ENCODE results near the gene KIF6. TPM values are rescaled to one million over a fixed set of nuclear protein-coding genes. Genes with fewer than 3 reads are reported as not detected.

KIF6 gene
- total RNA-seq, 2 experiments from 2014 or later, result not detected

DNA sequence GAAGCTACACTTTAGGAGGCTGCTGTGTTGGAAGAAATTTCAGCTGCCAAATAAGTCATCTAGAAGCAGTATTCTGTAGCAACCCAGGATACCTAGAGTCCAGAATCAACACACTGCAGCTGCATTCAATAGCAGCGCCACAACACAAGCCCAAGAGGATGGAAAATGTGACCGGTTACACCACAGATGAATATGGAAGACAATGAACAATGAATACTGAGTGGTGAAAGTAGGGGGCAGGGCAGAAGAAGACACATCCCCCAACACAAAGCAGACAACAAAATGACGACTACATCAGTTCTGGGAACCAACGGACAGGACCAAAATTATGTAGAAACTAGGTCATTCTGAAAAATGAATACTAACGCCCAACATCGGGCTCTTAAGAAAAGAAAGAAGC lies 38.2 kb downstream of the KIF6 start:
- no peaks in the 10 kb centered on the region for H3K27me3 ChIP-seq (ENCODE audit: control insufficient read depth in 1 of 2, insufficient read depth in 2 of 2, low read length in 2 of 2)
- TF ChIP-seq, protein P1, sequence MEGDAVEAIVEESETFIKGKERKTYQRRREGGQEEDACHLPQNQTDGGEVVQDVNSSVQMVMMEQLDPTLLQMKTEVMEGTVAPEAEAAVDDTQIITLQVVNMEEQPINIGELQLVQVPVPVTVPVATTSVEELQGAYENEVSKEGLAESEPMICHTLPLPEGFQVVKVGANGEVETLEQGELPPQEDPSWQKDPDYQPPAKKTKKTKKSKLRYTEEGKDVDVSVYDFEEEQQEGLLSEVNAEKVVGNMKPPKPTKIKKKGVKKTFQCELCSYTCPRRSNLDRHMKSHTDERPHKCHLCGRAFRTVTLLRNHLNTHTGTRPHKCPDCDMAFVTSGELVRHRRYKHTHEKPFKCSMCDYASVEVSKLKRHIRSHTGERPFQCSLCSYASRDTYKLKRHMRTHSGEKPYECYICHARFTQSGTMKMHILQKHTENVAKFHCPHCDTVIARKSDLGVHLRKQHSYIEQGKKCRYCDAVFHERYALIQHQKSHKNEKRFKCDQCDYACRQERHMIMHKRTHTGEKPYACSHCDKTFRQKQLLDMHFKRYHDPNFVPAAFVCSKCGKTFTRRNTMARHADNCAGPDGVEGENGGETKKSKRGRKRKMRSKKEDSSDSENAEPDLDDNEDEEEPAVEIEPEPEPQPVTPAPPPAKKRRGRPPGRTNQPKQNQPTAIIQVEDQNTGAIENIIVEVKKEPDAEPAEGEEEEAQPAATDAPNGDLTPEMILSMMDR (IDR thresholded peaks at IDR 0.05), result no peak
- no peaks in the 10 kb centered on the region for H3K9me3 ChIP-seq (ENCODE audit: control insufficient read depth in 1 of 2, insufficient read depth in 1 of 2, low read length in 2 of 2)
- no peaks in the 10 kb centered on the region for H3K4me1 ChIP-seq (ENCODE audit: insufficient read depth, low read length)
- no peak overlapping the region for H3K4me3 ChIP-seq (ENCODE audit: low read length)
- DNase-seq (no peak), ATAC-seq (ENCODE audit: poor library complexity) (no peak)
- Mint-ChIP-seq H3K36me3 (ENCODE audit: low read depth) (no peaks in the 10 kb centered on the region), H3K9me3 (no peaks in the 10 kb centered on the region), H3K4me1 (ENCODE audit: low read depth) (no peaks in the 10 kb centered on the region), H3K27ac (no peak overlapping the region), H3K4me3 (no peak overlapping the region), H3K27me3 (peaks cover 55% of the 10 kb centered on the region)
- no peak overlapping the region for H3K27ac ChIP-seq (ENCODE audit: low read depth in 1 of 2, low read length in 2 of 2)
- H3K36me3 ChIP-seq (ENCODE audit: insufficient read depth, low read length), result no peaks in the 10 kb centered on the region
- ChIA-PET POLR2A (no interaction called here), CTCF (interaction anchor here (1.4 to 1.6 kb wide), 2 partner anchors 10 to 12 kb away, joined by 3 read pairs; no protein-coding TSS in a partner anchor)
- intact Hi-C loops (cut with DNase I, micrococcal nuclease), result no loop called here

DNA sequence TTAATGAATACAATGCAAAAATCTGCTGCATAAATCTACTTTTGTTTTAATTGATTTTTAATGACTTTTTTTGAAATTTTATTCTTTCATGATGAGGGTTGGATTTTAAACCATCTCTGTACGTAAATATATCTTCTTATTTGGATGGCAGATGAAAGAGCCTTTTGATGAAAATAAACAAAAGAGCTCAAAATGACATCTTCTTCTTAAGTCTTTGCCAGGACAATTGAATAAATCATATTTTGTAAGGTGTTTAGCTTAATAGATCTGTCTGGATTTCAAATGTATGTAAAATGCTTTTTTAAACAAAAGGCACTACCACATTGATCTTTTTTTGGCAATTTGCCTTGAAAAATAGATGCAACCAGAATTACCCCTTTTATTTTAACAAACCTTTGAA lies 39.3 kb downstream of the KIF6 start:
- DNase-seq (no peak), ATAC-seq (ENCODE audit: poor library complexity) (no peak)
- Mint-ChIP-seq H3K4me3 (no peak overlapping the region), H3K36me3 (ENCODE audit: low read depth) (no peaks in the 10 kb centered on the region), H3K27ac (no peak overlapping the region), H3K9me3 (no peaks in the 10 kb centered on the region), H3K27me3 (peaks cover 57% of the 10 kb centered on the region), H3K4me1 (ENCODE audit: low read depth) (no peaks in the 10 kb centered on the region)
- no peak overlapping the region for H3K27ac ChIP-seq (ENCODE audit: low read depth in 1 of 2, low read length in 2 of 2)
- H3K9me3 ChIP-seq (ENCODE audit: control insufficient read depth in 1 of 2, insufficient read depth in 1 of 2, low read length in 2 of 2), result no peaks in the 10 kb centered on the region
- no peaks in the 10 kb centered on the region for H3K27me3 ChIP-seq (ENCODE audit: control insufficient read depth in 1 of 2, insufficient read depth in 2 of 2, low read length in 2 of 2)
- CTCF ChIA-PET, result interaction anchor here (1.4 to 1.6 kb wide), 2 partner anchors 11 kb away, joined by 3 read pairs; no protein-coding TSS in a partner anchor
- H3K4me3 ChIP-seq (ENCODE audit: low read length), result no peak overlapping the region
- no peaks in the 10 kb centered on the region for H3K4me1 ChIP-seq (ENCODE audit: insufficient read depth, low read length)
- no peaks in the 10 kb centered on the region for H3K36me3 ChIP-seq (ENCODE audit: insufficient read depth, low read length)
- TF ChIP-seq, protein P1 (IDR thresholded peaks at IDR 0.05), result no peak
- intact Hi-C loops (cut with DNase I, micrococcal nuclease), result no loop called here
- POLR2A ChIA-PET, result no interaction called here

DNA sequence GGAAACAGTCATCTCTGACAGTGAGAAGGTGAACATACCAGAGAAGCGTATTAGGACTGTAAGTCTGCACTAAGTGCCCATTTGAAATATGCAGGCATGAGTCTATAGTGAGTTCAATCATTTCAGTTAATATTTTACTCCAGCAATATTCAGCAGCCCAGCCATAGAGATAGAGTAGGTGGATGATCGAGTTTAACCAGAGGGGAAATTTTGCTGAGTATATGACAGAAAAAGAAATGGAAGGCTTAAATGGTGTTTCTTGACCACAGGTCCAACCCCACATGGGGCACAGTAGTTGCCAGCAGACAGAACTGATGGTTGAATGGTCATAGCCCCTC lies 39.8 kb downstream of the KIF6 start:
- Mint-ChIP-seq H3K9me3 (no peaks in the 10 kb centered on the region), H3K27ac (no peak overlapping the region), H3K27me3 (peaks cover 53% of the 10 kb centered on the region), H3K4me3 (no peak overlapping the region), H3K36me3 (ENCODE audit: low read depth) (no peaks in the 10 kb centered on the region), H3K4me1 (ENCODE audit: low read depth) (no peaks in the 10 kb centered on the region)
- Histone ChIP-seq H3K36me3 (ENCODE audit: insufficient read depth, low read length) (no peaks in the 10 kb centered on the region), H3K27me3 (ENCODE audit: control insufficient read depth in 1 of 2, insufficient read depth in 2 of 2, low read length in 2 of 2) (no peaks in the 10 kb centered on the region), H3K4me1 (ENCODE audit: insufficient read depth, low read length) (no peaks in the 10 kb centered on the region), H3K9me3 (ENCODE audit: control insufficient read depth in 1 of 2, insufficient read depth in 1 of 2, low read length in 2 of 2) (no peaks in the 10 kb centered on the region), H3K4me3 (ENCODE audit: low read length) (no peak overlapping the region), H3K27ac (ENCODE audit: low read depth in 1 of 2, low read length in 2 of 2) (no peak overlapping the region)
- intact Hi-C loops (cut with DNase I, micrococcal nuclease), result no loop called here
- TF ChIP-seq, protein P1 (IDR thresholded peaks at IDR 0.05), result no peak
- ChIA-PET POLR2A (no interaction called here), CTCF (no interaction called here)
- DNase-seq (no peak), ATAC-seq (ENCODE audit: poor library complexity) (no peak)
